ENCODE results near the gene TMEM239.
A peak's percentile ranks its signal among the peaks of the same experiment; 100 is the strongest.

The TMEM239 gene

DNA sequence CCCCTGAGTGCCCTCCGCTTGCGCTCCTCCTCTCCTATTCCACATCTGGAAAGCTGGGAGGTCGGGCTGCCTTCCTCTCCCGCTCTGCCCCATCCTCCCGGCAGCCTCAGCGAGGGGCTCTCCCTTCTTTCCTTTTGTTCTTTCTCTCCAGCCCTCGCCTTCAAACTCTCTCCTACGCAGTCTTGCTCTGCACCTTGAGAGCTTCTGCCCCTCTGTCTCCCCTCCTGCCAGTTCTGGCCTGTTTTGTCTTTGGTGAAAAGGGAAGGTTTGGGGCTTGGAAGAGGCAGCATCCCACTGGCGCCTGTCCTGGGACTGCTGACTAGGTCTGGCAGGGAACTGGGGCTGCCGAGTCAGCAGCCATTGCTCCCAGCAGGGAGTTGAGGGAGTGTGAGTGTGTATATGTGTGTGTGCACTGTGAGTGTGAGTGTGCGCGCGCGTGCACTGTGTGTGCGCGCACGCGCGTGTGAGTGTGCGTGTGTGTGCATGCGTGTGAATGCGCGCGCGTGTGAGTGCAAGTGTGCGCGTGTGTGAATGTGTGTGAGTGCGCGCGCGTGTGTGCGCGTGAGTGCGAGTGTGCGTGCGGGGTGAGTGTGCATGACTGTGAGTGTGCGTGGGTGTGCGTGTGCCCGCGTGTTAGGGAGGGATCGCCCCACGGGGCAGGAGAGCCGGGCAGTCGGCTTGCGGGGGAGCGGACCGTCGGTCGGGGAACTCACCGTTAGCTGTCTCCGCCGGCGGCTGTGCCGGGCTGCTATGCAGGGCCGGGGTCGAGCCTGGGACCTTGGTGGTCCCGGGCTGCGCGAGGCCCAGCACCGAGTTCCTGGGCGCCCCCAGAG, 16.3 kb upstream of the TMEM239 start:
- H3K4me2 ChIP-seq (ENCODE audit: low read depth, low read length, poor library complexity, severe bottlenecking): peak overlapping the region; percentile 85
- no peaks in the 10 kb centered on the region for H3K9me3 ChIP-seq (ENCODE audit: insufficient read depth, low read depth, low read length)
- H3K36me3 ChIP-seq (ENCODE audit: insufficient read depth, low read length): peaks cover 37% of the 10 kb centered on the region; the same call in 1 of the 2 replicates
- peaks cover 9% of the 10 kb centered on the region; the same call in 1 of the 2 replicates for H3F3A ChIP-seq (ENCODE audit: low read depth)
- H3K79me2 ChIP-seq (ENCODE audit: insufficient read depth, low read length): peaks cover 47% of the 10 kb centered on the region
- H3K9ac ChIP-seq (ENCODE audit: low read depth, low read length, poor library complexity, severe bottlenecking): peak overlapping the region; percentile 98
- peaks cover 8% of the 10 kb centered on the region for H3K27me3 ChIP-seq (ENCODE audit: insufficient read depth, low read length, poor library complexity, severe bottlenecking)
- peaks cover 35% of the 10 kb centered on the region for H4K20me1 ChIP-seq (ENCODE audit: insufficient read depth, low read length, poor library complexity, severe bottlenecking)
- peak overlapping the region; percentile 77 for H3K4me3 ChIP-seq (ENCODE audit: low read length, poor library complexity, severe bottlenecking)
- H3K4me1 ChIP-seq (ENCODE audit: insufficient read depth, low read length, poor library complexity, severe bottlenecking): peaks cover 37% of the 10 kb centered on the region
- no peaks in the 10 kb centered on the region for H3K9me2 ChIP-seq (replicated peaks; ENCODE audit: low read depth, low read length)
- TF ChIP-seq EZH2phosphoT487 (IDR thresholded peaks at IDR 0.05; ENCODE audit: borderline replicate concordance): no peak
- H2AFZ ChIP-seq (ENCODE audit: low read length): no peak overlapping the region

DNA sequence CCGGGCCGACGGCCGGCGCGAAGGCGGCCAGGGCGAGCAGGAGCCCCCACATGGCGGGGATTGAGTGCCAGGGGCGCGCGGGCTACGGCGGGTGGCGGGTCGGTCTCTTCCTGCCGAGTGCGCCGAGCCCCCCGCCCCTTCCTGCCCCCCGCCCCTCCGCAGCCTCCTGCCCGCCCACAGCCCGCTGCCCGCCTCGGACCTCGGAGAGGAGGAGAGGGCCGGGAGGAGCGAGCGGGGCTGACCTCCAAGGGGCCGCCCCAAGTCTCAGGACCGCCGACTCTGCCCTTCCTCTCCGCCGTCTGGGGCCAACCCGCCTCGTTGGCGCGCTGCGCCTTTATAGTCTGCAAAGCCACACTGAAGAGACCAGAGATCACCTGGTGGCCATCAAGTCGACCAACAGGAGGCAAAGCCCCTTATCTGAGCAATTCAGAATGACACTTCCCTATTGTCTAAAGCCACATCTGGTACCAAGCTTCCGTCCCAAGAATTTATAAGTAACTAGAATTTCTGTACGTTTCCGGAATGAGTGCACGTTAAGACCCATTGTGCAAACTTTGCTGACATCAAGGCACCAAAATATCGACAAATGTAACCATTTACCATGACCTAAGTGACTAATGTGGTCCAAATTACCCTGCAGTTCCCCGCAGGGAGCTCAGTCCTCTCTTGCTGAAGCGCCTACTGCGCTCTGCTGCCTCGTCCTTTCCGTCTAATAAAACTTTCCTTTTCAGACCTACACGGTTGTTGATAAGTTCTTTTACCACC, 15.5 kb upstream of the TMEM239 start, which contains the start of gene CPXM1:
TSS of gene CPXM1 (minus strand) at position 107 of the 765 bp plus-strand sequence. CDS start at position 52, 55 bp downstream.
- H3K9me2 ChIP-seq (replicated peaks; ENCODE audit: low read depth, low read length): no peaks in the 10 kb centered on the region
- H3K79me2 ChIP-seq (ENCODE audit: insufficient read depth, low read length): peaks cover 45% of the 10 kb centered on the region
- peaks cover 29% of the 10 kb centered on the region; the same call in 1 of the 2 replicates for H3K36me3 ChIP-seq (ENCODE audit: insufficient read depth, low read length)
- peak within 1 kb of the TSS; percentile 98 for H3K9ac ChIP-seq (ENCODE audit: low read depth, low read length, poor library complexity, severe bottlenecking)
- H3K4me1 ChIP-seq (ENCODE audit: insufficient read depth, low read length, poor library complexity, severe bottlenecking): peaks cover 37% of the 10 kb centered on the region
- peaks cover 8% of the 10 kb centered on the region for H3K27me3 ChIP-seq (ENCODE audit: insufficient read depth, low read length, poor library complexity, severe bottlenecking)
- peak within 1 kb of the TSS; percentile 77 for H3K4me3 ChIP-seq (ENCODE audit: low read length, poor library complexity, severe bottlenecking)
- peaks cover 31% of the 10 kb centered on the region for H4K20me1 ChIP-seq (ENCODE audit: insufficient read depth, low read length, poor library complexity, severe bottlenecking)
- peak within 1 kb of the TSS; percentile 60 for H2AFZ ChIP-seq (ENCODE audit: low read length)
- peak within 1 kb of the TSS; percentile 85 for H3K4me2 ChIP-seq (ENCODE audit: low read depth, low read length, poor library complexity, severe bottlenecking)
- H3K9me3 ChIP-seq (ENCODE audit: insufficient read depth, low read depth, low read length): no peaks in the 10 kb centered on the region
- H3F3A ChIP-seq (ENCODE audit: low read depth): peaks cover 9% of the 10 kb centered on the region; the same call in 1 of the 2 replicates
- no peak for TF ChIP-seq EZH2phosphoT487 (IDR thresholded peaks at IDR 0.05; ENCODE audit: borderline replicate concordance)
- TF ChIP-seq, protein P1, sequence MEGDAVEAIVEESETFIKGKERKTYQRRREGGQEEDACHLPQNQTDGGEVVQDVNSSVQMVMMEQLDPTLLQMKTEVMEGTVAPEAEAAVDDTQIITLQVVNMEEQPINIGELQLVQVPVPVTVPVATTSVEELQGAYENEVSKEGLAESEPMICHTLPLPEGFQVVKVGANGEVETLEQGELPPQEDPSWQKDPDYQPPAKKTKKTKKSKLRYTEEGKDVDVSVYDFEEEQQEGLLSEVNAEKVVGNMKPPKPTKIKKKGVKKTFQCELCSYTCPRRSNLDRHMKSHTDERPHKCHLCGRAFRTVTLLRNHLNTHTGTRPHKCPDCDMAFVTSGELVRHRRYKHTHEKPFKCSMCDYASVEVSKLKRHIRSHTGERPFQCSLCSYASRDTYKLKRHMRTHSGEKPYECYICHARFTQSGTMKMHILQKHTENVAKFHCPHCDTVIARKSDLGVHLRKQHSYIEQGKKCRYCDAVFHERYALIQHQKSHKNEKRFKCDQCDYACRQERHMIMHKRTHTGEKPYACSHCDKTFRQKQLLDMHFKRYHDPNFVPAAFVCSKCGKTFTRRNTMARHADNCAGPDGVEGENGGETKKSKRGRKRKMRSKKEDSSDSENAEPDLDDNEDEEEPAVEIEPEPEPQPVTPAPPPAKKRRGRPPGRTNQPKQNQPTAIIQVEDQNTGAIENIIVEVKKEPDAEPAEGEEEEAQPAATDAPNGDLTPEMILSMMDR (conservative IDR thresholded peaks at IDR 0.05; ENCODE audit: low read length): 0 out of 2 replicates have a peak, but pooled peaks have one; percentile 18

DNA sequence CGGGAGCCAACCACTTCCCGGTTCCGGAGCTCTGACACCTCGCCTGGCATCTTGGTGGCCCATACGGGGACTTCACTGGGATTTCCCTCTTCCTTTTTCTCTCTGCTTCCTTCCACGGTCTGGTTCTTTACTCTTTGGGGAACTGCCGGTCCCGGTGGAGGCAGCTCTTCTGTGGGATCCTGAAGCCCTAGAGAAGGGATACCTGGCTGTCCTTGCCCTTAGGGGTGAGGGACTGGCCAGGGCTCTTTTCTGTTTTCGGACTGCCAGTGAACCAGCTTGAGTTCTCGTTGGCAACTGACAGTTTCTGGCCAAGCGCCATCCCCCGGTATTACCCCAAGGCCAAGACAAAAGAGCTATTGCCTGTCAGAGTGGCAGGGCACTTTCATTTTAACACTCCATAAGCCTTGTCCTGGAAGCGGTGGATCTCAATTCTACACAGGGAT, 14.9 kb upstream of the TMEM239 start:
- Histone ChIP-seq H3K9me2 (replicated peaks; ENCODE audit: low read depth, low read length) (no peaks in the 10 kb centered on the region), H3K79me2 (ENCODE audit: insufficient read depth, low read length) (peaks cover 39% of the 10 kb centered on the region), H3K36me3 (ENCODE audit: insufficient read depth, low read length) (peaks cover 24% of the 10 kb centered on the region; the same call in 1 of the 2 replicates), H4K20me1 (ENCODE audit: insufficient read depth, low read length, poor library complexity, severe bottlenecking) (peaks cover 25% of the 10 kb centered on the region), H3K4me3 (ENCODE audit: low read length, poor library complexity, severe bottlenecking) (peak overlapping the region; percentile 77), H2AFZ (ENCODE audit: low read length) (peak overlapping the region; percentile 60), H3F3A (ENCODE audit: low read depth) (peaks cover 9% of the 10 kb centered on the region; the same call in 1 of the 2 replicates), H3K9me3 (ENCODE audit: insufficient read depth, low read depth, low read length) (no peaks in the 10 kb centered on the region), H3K4me2 (ENCODE audit: low read depth, low read length, poor library complexity, severe bottlenecking) (peak overlapping the region; percentile 82), H3K4me1 (ENCODE audit: insufficient read depth, low read length, poor library complexity, severe bottlenecking) (peaks cover 37% of the 10 kb centered on the region), H3K27me3 (ENCODE audit: insufficient read depth, low read length, poor library complexity, severe bottlenecking) (peaks cover 8% of the 10 kb centered on the region), H3K9ac (ENCODE audit: low read depth, low read length, poor library complexity, severe bottlenecking) (peak overlapping the region; percentile 98)
- TF ChIP-seq, protein P1 (conservative IDR thresholded peaks at IDR 0.05; ENCODE audit: low read length): no peak
- TF ChIP-seq EZH2phosphoT487 (IDR thresholded peaks at IDR 0.05; ENCODE audit: borderline replicate concordance): no peak
